Activated naive CD8-positive, alpha-beta T cell (primary cell): Measurements from ENCODE around the gene NQO1.
A peak's percentile ranks its signal among the peaks of the same experiment; 100 is the strongest.

Experiments used
- H3K27ac Mint-ChIP-seq: one replicate; pipeline ENCODE4 v1.8.0; 2021; ENCODE audit warnings: mixed read lengths
- H3K27me3 Mint-ChIP-seq: one replicate; pipeline ENCODE4 v1.8.0; 2021; ENCODE audit warnings: mixed read lengths
- H3K36me3 Mint-ChIP-seq: one replicate; pipeline ENCODE4 v1.8.0; 2021; ENCODE audit warnings: mixed read lengths
- H3K4me1 Mint-ChIP-seq: one replicate; pipeline ENCODE4 v1.8.0; 2021; ENCODE audit warnings: low read depth, mixed read lengths
- H3K4me3 Mint-ChIP-seq: one replicate; pipeline ENCODE4 v1.8.0; 2021; ENCODE audit warnings: mild to moderate bottlenecking, mixed read lengths
- H3K9me3 Mint-ChIP-seq: one replicate; pipeline ENCODE4 v1.8.0; 2021; ENCODE audit warnings: low read depth, mixed read lengths

Gene NQO1

DNA sequence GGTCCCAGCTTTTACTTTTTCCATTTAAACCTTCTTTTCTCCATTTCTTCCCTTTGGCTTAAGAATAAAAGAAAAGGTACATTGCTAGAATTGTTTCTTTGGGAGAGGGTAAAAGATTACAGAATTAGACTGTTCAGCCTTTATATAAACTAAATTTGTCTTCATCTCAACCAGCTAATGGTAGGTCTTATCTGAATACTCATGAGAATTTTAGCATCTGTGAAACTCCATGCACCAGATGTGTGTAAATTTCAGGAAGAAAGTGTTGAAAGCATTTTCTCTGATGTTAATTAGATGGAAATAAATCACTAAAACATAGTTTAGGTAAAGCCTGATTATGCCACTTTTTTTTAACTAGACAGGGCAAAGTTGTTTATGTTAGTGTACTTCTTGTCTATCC is 24.9 kb downstream of the NQO1 start:
- Mint-ChIP-seq H3K4me1 (no peaks in the 10 kb centered on the region), H3K4me3 (no peak overlapping the region), H3K9me3 (no peaks in the 10 kb centered on the region), H3K36me3 (no peaks in the 10 kb centered on the region), H3K27me3 (no peaks in the 10 kb centered on the region), H3K27ac (no peak overlapping the region)

DNA sequence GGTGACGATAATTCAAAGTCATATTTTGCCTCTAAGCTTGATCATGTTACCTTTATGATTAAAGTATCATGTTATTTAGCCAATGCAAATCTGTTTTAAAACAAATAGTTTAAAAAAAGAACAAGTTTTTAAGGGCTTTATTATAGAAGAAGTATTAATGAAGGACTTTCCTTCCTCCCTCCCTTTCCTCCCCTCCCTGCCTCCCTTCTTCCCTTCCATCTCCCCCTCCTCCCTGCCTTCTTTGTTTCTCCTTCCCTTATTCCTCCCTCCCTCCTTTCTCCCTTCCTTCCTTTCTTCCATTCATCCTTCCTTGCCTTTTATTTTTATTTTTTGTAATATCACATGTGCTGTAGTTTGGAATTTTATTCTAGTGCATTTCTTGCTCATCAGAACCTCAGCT is 26.4 kb downstream of the NQO1 start:
- Mint-ChIP-seq H3K36me3 (peaks cover 6% of the 10 kb centered on the region), H3K27me3 (no peaks in the 10 kb centered on the region), H3K4me1 (no peaks in the 10 kb centered on the region), H3K9me3 (no peaks in the 10 kb centered on the region), H3K27ac (no peak overlapping the region), H3K4me3 (no peak overlapping the region)

DNA sequence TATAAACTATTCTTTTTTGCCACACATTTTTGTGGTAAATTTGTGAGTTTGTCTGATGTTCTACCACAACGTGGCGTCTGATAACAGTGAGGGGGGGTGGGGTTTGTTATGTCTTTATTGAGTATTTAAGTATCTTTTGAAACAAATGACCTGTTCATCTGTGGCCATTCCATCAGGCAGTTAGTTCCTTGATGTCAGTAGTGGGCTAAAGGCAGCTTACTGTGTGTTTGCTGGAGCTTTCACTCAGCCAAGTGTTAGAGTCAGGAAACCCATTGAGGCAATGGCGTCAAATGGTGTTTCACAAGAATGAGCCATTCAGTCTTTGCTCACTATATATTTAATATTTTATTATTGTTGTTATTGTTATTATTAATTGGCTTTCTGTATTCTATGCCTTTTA is 28.0 kb downstream of the NQO1 start:
- no peaks in the 10 kb centered on the region for H3K4me1 Mint-ChIP-seq
- H3K27ac Mint-ChIP-seq: no peak overlapping the region
- H3K4me3 Mint-ChIP-seq: no peak overlapping the region
- no peaks in the 10 kb centered on the region for H3K9me3 Mint-ChIP-seq
- H3K27me3 Mint-ChIP-seq: no peaks in the 10 kb centered on the region
- H3K36me3 Mint-ChIP-seq: peaks cover 10% of the 10 kb centered on the region

GRCh38 chr16:69693916-69694315 is 32.4 kb downstream of the NQO1 start:
- Mint-ChIP-seq H3K27me3 (no peaks in the 10 kb centered on the region), H3K36me3 (peaks cover 21% of the 10 kb centered on the region), H3K4me3 (no peak overlapping the region), H3K27ac (peak overlapping the region; percentile 8), H3K9me3 (no peaks in the 10 kb centered on the region), H3K4me1 (peaks cover 9% of the 10 kb centered on the region)

DNA sequence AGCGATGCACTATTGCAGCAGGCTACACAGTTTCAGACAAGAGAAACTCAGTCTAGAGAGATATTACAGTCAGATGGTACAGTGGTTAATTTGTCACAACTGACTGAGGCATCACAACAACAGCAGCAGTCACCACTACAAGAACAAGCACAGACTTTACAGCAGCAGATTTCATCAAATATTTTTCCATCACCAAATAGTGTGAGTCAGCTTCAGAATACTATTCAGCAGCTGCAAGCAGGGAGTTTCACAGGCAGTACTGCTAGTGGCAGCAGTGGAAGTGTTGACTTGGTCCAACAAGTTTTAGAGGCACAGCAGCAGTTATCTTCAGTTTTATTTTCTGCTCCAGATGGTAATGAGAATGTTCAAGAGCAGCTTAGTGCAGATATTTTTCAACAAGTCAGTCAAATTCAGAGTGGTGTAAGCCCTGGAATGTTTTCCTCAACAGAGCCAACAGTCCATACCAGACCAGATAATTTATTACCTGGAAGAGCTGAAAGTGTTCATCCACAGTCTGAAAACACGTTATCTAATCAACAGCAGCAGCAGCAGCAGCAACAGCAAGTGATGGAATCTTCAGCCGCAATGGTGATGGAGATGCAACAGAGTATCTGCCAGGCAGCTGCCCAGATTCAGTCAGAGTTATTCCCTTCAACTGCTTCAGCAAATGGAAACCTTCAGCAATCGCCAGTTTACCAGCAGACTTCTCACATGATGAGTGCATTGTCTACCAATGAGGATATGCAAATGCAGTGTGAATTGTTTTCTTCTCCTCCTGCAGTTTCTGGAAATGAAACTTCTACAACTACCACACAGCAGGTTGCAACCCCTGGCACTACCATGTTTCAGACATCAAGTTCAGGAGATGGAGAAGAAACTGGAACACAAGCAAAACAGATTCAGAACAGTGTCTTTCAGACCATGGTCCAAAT is 34.1 kb downstream of the NQO1 start:
- H3K36me3 Mint-ChIP-seq: peaks cover 21% of the 10 kb centered on the region
- H3K27ac Mint-ChIP-seq: peak overlapping the region; percentile 54
- H3K4me1 Mint-ChIP-seq: peaks cover 9% of the 10 kb centered on the region
- no peaks in the 10 kb centered on the region for H3K27me3 Mint-ChIP-seq
- no peak overlapping the region for H3K4me3 Mint-ChIP-seq
- no peaks in the 10 kb centered on the region for H3K9me3 Mint-ChIP-seq

- Mint-ChIP-seq H3K27me3 (no peaks in the 10 kb centered on the region), H3K4me1 (peaks cover 9% of the 10 kb centered on the region), H3K36me3 (peaks cover 14% of the 10 kb centered on the region), H3K4me3 (no peak overlapping the region), H3K27ac (no peak overlapping the region), H3K9me3 (no peaks in the 10 kb centered on the region)
Observed at GRCh38 chr16:69688589-69688988, 37.8 kb downstream of the NQO1 start.

DNA sequence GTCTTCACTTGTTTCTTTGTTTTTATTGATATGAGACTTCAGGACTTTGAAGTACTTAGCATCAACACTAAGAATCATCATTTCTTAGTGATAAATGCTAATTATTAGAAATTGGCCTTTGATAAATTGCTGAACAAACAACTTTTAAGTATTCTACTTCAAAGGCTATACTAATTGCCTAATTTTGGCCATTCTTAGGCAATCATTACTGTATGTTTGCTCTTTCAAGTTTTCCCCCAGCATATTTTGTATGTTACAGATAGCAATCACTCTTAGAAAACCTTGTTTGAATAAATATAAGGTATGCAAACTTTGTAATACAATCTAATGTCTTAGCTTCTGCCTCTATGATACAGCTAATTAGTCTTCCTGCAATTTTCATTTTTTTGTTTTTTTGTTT is 46.0 kb downstream of the NQO1 start:
- Mint-ChIP-seq H3K27ac (no peak overlapping the region), H3K4me1 (no peaks in the 10 kb centered on the region), H3K9me3 (no peaks in the 10 kb centered on the region), H3K36me3 (peaks cover 7% of the 10 kb centered on the region), H3K27me3 (no peaks in the 10 kb centered on the region), H3K4me3 (no peak overlapping the region)

DNA sequence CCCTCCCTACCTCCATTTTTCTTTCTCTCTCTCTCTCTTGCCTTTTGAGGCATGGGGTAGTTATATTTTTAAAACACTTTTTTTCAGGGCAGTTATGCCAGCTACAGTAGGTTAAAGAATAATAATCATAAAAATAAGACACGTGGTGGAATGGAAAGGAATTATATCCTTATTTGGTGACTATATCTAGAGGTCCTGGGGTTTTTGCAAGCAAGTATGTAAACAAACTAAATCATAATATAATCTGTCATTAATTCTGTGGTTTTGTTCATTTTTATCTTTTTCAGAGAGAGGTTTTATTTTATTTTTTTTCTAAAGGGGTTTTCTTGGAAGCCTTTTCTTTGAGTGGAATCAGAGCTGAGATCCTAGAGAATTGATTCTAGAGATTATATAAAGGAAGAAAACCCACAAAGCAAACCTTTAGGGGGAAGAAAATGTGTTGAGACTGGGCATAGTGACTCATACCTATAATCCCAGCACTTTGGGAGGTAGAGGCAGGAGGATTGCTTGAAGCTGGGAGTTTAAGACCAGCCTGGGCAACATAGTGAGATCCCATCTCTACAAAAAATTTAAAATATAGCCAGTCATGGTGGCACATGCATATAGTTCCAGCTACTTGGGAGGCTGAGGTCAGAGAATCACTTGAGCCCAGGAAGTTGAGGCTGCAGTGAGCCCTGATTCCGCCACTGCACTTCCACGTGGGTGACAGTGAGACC is 53.2 kb downstream of the NQO1 start:
- Mint-ChIP-seq H3K36me3 (peaks cover 8% of the 10 kb centered on the region), H3K27me3 (no peaks in the 10 kb centered on the region), H3K4me3 (no peak overlapping the region), H3K9me3 (no peaks in the 10 kb centered on the region), H3K4me1 (no peaks in the 10 kb centered on the region), H3K27ac (peak overlapping the region; percentile 46)

GRCh38 chr16:69672315-69672997 is 53.9 kb downstream of the NQO1 start:
- Mint-ChIP-seq H3K27ac (peak overlapping the region; percentile 46), H3K4me3 (no peak overlapping the region), H3K27me3 (no peaks in the 10 kb centered on the region), H3K4me1 (no peaks in the 10 kb centered on the region), H3K36me3 (peaks cover 7% of the 10 kb centered on the region), H3K9me3 (no peaks in the 10 kb centered on the region)

GRCh38 chr16:69669577-69669976 is 56.8 kb downstream of the NQO1 start:
- H3K27ac Mint-ChIP-seq: peak overlapping the region; percentile 16

DNA sequence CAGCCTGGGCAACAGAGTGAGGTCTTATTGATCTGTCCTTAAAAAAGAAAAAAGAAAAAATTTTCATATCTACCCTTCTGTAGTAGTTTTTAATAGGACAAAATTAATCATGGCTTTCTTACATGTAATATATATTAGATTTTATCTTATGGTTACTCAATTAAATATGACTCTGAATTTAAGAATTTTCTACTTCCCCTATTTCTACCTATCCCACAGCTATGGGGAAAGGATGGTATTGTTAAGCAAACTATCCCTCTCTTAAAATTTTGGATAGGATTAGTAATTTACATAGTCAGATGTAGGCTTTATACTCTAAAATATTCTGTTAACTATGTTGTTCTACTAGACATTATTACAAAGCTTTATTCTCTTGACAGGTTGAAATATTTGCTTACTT is 62.5 kb downstream of the NQO1 start:
- Mint-ChIP-seq H3K27me3 (no peaks in the 10 kb centered on the region), H3K36me3 (peaks cover 9% of the 10 kb centered on the region), H3K27ac (no peak overlapping the region)

More at GRCh38 chr16:69669577-69669976, 56.8 kb downstream of the NQO1 start:
- Mint-ChIP-seq H3K4me3 (no peak overlapping the region), H3K4me1 (no peaks in the 10 kb centered on the region), H3K36me3 (peaks cover 5% of the 10 kb centered on the region), H3K27me3 (no peaks in the 10 kb centered on the region), H3K9me3 (no peaks in the 10 kb centered on the region)

DNA sequence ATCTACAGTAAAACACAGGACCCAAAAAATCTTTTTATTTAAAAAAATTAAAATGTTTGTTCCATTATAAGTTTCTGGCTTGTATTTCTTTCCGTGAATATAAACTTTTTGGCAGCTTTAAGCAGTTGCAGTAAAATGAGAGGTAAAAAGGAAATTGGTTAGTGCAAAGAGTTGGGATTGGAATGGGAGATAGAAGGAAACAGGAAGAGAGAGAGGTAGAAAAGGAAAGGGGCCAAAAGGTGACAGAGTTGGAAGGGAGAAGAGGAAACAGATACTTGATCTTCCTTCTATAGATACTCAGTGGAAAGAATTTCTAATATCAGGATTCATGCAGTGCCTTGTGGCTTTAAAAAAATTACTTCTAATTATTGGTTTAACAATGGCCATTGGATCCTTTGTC is 63.5 kb downstream of the NQO1 start:
- H3K36me3 Mint-ChIP-seq: peaks cover 9% of the 10 kb centered on the region
- H3K9me3 Mint-ChIP-seq: no peaks in the 10 kb centered on the region
- no peaks in the 10 kb centered on the region for H3K4me1 Mint-ChIP-seq
- no peaks in the 10 kb centered on the region for H3K27me3 Mint-ChIP-seq
- no peak overlapping the region for H3K27ac Mint-ChIP-seq
- H3K4me3 Mint-ChIP-seq: no peak overlapping the region

More for the DNA sequence above, 62.5 kb downstream of the NQO1 start:
- Mint-ChIP-seq H3K4me3 (no peak overlapping the region), H3K9me3 (no peaks in the 10 kb centered on the region), H3K4me1 (no peaks in the 10 kb centered on the region)

DNA sequence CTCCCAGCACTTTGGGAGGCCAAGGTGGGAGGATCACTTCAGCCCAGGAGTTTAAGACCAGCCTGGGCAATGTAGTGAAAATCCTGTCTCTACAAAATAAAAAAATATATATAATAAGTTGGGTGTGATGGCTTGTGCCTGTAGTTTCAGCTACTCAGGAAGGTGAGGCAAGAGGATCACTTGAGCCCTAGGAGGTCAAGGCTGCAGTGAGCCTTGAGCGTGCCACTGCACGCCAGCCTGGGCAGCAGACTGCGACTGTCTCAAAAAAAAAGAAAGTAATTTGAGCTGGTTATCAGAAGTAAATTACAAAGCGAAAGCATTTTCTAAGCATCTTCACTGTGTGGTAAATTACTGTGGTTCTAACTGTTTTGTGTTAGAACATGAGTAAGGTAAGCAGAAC is 66.2 kb downstream of the NQO1 start:
- no peaks in the 10 kb centered on the region for H3K4me1 Mint-ChIP-seq
- H3K9me3 Mint-ChIP-seq: no peaks in the 10 kb centered on the region
- no peak overlapping the region for H3K27ac Mint-ChIP-seq
- H3K27me3 Mint-ChIP-seq: no peaks in the 10 kb centered on the region
- H3K36me3 Mint-ChIP-seq: peaks cover 9% of the 10 kb centered on the region
- H3K4me3 Mint-ChIP-seq: no peak overlapping the region
